K562 (cell line): ENCODE measurements around the gene HSD11B1L. TPM values are rescaled to one million over a fixed set of nuclear protein-coding genes. Genes with fewer than 3 reads are reported as not detected.
A peak's percentile ranks its signal among the peaks of the same experiment; 100 is the strongest.

ENCODE experiments used
- CBX3 ChIP-seq, 2 experiments: IDR thresholded peaks; 1 replicate in 1 of 2; 2 replicates in 1 of 2; pipeline ENCODE4 v1.6.1; 2012; ENCODE audit warnings: inconsistent platforms in 2 of 2, low read length in 2 of 2, borderline replicate concordance in 1 of 2, control low read depth in 1 of 2
- CXXC5 ChIP-seq: fragments of 250-450 bp; sonication (Bioruptor Pico); IDR thresholded peaks from 2 replicates; pipeline ENCODE4 v1.8.0; 2022; ENCODE audit warnings: inconsistent platforms, mild to moderate bottlenecking, moderate library complexity
- GTF2F1 ChIP-seq: IDR thresholded peaks from 2 replicates; pipeline ENCODE4 v1.6.1; 2011; ENCODE audit warnings: low read depth, low read length, improper control_type of control experiment
- HIVEP1 ChIP-seq: fragments of 250-450 bp; sonication (Bioruptor Pico); IDR thresholded peaks from 2 replicates; pipeline ENCODE4 v1.4.0; 2020; ENCODE audit warnings: mild to moderate bottlenecking
- MCM7 ChIP-seq, 2 experiments: fragments of 450-650 bp; IDR thresholded peaks; 2 replicates each; pipeline ENCODE4 v1.6.1; 2016 to 2018
- MIER1 ChIP-seq: fragments of 450-650 bp; IDR thresholded peaks from 2 replicates; pipeline ENCODE4 v1.6.1; 2016; ENCODE audit warnings: antibody characterized with exemption, mild to moderate bottlenecking, low read depth
- NCOA2 ChIP-seq, 2 experiments: fragments of 450-650 bp; IDR thresholded peaks; 2 replicates each; pipeline ENCODE4 v1.6.1; 2018; ENCODE audit warnings: mild to moderate bottlenecking in 2 of 2, moderate library complexity in 1 of 2; ENCODE audit not compliant: partially characterized antibody in 2 of 2
- POLR2AphosphoS2 ChIP-seq: IDR thresholded peaks from 2 replicates; pipeline ENCODE4 v1.6.1; 2012; ENCODE audit warnings: low read length, improper control_type of control experiment
- SMARCA5 ChIP-seq: fragments of 450-650 bp; IDR thresholded peaks from 2 replicates; pipeline ENCODE4 v1.6.1; 2016
- SRSF7 ChIP-seq: fragments of 200-400 bp; formaldehyde crosslinking; optimal IDR thresholded peaks from 2 replicates; pipeline ENCODE3; 2017; ENCODE audit warnings: mild to moderate bottlenecking, low read depth, low read length
- YY1 ChIP-seq, 3 experiments: IDR thresholded peaks; 2 replicates each; pipeline ENCODE4 v1.6.1; 2011; ENCODE audit warnings: low read length in 2 of 3, mild to moderate bottlenecking in 2 of 3, moderate library complexity in 2 of 3, borderline replicate concordance in 1 of 3, control low read depth in 1 of 3, low read depth in 1 of 3; ENCODE audit not compliant: insufficient read depth in 3 of 3, insufficient replicate concordance in 2 of 3, control insufficient read depth in 1 of 3, insufficient read length in 1 of 3; ENCODE audit errors: extremely low read depth in 1 of 3
- ZNF224 ChIP-seq: sonication (generic); formaldehyde crosslinking; IDR thresholded peaks from 2 replicates; pipeline ENCODE4 v1.8.0; 2022; ENCODE audit warnings: mild to moderate bottlenecking, missing genetic modification reagents
- ZNF75A ChIP-seq: fragments of 450-650 bp; formaldehyde crosslinking; IDR thresholded peaks from 2 replicates; pipeline ENCODE4 v1.4.0; 2020; ENCODE audit warnings: mild to moderate bottlenecking
- polyA plus RNA-seq, 8 experiments: library from polyadenylated mRNA; depleted of rRNA in 4 of 8; stranded (reverse) in 5 of 8; unstranded in 3 of 8; fragments of >200 nt; fragmentation: Nextera tagmentation in 2 of 8; fragmentation: Illumina TruSeq in 1 of 8; extraction: Ambion mirVana in 2 of 8; extraction: Trizol in 1 of 8; gene quantifications; 2 replicates each; pipeline versions ENCODE4 v1.2.1 to v1.2.3, GENCODE V29; 2011 to 2014; ENCODE audit warnings: inconsistent platforms in 1 of 8, missing spikeins in 1 of 8
- total RNA-seq, 7 experiments: library from RNA; depleted of rRNA in 6 of 7; stranded (reverse); fragments of >200 nt in 6 of 7; fragmentation: Illumina TruSeq in 2 of 7; extraction: Trizol in 2 of 7; gene quantifications; 2 replicates each; pipeline versions ENCODE4 v1.2.1 to v1.2.3, GENCODE V29; 2011 to 2021; ENCODE audit warnings: low replicate concordance in 1 of 7
- TF ChIP-seq, protein P1 (sequence below): fragments of 250-450 bp; sonication (Bioruptor Pico); IDR thresholded peaks from 2 replicates; pipeline ENCODE4 v1.5.0; 2022; ENCODE audit warnings: mild to moderate bottlenecking
- TF ChIP-seq, protein P2 (sequence below): fragments of 250-450 bp; sonication (Bioruptor Pico); IDR thresholded peaks from 2 replicates; pipeline ENCODE4 v1.4.0; 2020; ENCODE audit warnings: borderline replicate concordance
- TF ChIP-seq, protein P3 (sequence below): fragments of 450-650 bp; conservative IDR thresholded peaks from 2 replicates; pipeline ENCODE4 v1.6.1; 2016; ENCODE audit warnings: missing genetic modification characterization, low read depth, mild to moderate bottlenecking, missing compliant biosample characterization, moderate library complexity
- TF ChIP-seq, protein P4 (sequence below): fragments of 450-650 bp; conservative IDR thresholded peaks from 2 replicates; pipeline ENCODE4 v1.6.1; 2016; ENCODE audit warnings: missing genetic modification characterization, low read depth, mild to moderate bottlenecking, control low read depth, missing compliant biosample characterization
- TF ChIP-seq, protein P5 (sequence below): sonication (generic); formaldehyde crosslinking; IDR thresholded peaks from 2 replicates; pipeline ENCODE4 v1.9.0; 2022; ENCODE audit warnings: mild to moderate bottlenecking, missing genetic modification reagents
- TF ChIP-seq, protein P6 (sequence below): sonication (generic); formaldehyde crosslinking; IDR thresholded peaks from 2 replicates; pipeline ENCODE4 v1.8.1; 2023; ENCODE audit warnings: mild to moderate bottlenecking, missing genetic modification reagents

The HSD11B1L gene
- total and polyA plus RNA-seq, 9 of the 15 experiments (the other 6 are each of a cell fraction or from before 2014, with no cell fraction given) = 0.31 to 7.7 (median 2.3) TPM

DNA sequence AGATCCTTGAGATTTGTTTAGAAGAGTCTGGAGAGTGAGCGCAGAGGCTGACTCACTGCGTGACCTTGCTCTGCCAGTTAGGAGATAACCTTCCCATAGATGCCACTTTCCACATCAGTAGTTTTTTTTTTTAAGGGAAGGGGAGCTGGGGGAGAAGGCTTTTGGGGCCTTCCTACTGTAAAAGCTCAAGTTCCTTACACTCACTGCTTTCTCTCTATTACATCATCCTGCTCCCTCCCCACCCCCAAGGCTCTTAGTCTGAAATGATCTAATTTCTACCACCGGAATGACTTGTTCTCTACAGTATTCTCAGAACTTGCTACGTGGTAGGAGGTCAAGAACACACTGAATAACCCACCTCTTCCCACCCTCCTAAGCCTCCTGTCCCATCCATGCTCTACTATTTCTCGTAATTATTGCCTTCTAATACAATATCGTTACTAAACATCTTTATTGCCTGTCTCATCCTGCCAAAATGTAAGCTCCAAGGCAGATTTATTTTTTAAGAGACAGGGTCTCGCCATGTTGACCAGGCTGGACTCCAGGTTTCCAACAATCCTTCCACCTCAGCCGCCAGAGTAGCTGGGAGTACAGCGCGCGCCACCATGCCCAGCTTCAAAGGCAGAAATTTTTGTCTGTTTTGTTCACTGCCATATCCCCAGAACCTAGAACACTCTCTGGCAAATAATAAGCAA lies 37.9 kb downstream of the HSD11B1L start (continued):
- TF ChIP-seq POLR2AphosphoS2 (peak; percentile 92), NCOA2 (IDR thresholded peaks at IDR 0.05; ENCODE audit: partially characterized antibody in 2 of 2) (no peak), GTF2F1 (no peak), MIER1 (0 out of 2 replicates have a peak, but pooled peaks have one; percentile 13), SRSF7 (no peak), CXXC5 (CRISPR knock-in tag) (peak; percentile 66), HIVEP1 (CRISPR knock-in tag) (no peak), ZNF224 (CRISPR knock-in tag) (no peak), YY1 (IDR thresholded peaks at IDR 0.05; ENCODE audit: borderline replicate concordance in 1 of 3, control insufficient read depth in 1 of 3, extremely low read depth in 1 of 3, insufficient read depth in 3 of 3, insufficient read length in 1 of 3, insufficient replicate concordance in 2 of 3, low read depth in 1 of 3, low read length in 2 of 3) (no peak), CBX3 (IDR thresholded peaks at IDR 0.05; ENCODE audit: borderline replicate concordance in 1 of 2, low read length in 2 of 2) (no peak), SMARCA5 (no peak), ZNF75A (CRISPR knock-in tag) (no peak), MCM7 (IDR thresholded peaks at IDR 0.05) (no peak)
- TF ChIP-seq, protein P1, sequence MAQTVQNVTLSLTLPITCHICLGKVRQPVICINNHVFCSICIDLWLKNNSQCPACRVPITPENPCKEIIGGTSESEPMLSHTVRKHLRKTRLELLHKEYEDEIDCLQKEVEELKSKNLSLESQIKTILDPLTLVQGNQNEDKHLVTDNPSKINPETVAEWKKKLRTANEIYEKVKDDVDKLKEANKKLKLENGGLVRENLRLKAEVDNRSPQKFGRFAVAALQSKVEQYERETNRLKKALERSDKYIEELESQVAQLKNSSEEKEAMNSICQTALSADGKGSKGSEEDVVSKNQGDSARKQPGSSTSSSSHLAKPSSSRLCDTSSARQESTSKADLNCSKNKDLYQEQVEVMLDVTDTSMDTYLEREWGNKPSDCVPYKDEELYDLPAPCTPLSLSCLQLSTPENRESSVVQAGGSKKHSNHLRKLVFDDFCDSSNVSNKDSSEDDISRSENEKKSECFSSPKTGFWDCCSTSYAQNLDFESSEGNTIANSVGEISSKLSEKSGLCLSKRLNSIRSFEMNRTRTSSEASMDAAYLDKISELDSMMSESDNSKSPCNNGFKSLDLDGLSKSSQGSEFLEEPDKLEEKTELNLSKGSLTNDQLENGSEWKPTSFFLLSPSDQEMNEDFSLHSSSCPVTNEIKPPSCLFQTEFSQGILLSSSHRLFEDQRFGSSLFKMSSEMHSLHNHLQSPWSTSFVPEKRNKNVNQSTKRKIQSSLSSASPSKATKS (CRISPR knock-in tag) = no peak
- TF ChIP-seq, protein P2, sequence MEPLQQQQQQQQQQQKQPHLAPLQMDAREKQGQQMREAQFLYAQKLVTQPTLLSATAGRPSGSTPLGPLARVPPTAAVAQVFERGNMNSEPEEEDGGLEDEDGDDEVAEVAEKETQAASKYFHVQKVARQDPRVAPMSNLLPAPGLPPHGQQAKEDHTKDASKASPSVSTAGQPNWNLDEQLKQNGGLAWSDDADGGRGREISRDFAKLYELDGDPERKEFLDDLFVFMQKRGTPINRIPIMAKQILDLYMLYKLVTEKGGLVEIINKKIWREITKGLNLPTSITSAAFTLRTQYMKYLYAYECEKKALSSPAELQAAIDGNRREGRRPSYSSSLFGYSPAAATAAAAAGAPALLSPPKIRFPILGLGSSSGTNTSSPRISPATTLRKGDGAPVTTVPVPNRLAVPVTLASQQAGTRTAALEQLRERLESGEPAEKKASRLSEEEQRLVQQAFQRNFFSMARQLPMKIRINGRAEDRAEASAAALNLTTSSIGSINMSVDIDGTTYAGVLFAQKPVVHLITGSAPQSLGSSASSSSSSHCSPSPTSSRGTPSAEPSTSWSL = no peak
- TF ChIP-seq, protein P3, sequence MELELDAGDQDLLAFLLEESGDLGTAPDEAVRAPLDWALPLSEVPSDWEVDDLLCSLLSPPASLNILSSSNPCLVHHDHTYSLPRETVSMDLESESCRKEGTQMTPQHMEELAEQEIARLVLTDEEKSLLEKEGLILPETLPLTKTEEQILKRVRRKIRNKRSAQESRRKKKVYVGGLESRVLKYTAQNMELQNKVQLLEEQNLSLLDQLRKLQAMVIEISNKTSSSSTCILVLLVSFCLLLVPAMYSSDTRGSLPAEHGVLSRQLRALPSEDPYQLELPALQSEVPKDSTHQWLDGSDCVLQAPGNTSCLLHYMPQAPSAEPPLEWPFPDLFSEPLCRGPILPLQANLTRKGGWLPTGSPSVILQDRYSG = no peak
- TF ChIP-seq, protein P4, sequence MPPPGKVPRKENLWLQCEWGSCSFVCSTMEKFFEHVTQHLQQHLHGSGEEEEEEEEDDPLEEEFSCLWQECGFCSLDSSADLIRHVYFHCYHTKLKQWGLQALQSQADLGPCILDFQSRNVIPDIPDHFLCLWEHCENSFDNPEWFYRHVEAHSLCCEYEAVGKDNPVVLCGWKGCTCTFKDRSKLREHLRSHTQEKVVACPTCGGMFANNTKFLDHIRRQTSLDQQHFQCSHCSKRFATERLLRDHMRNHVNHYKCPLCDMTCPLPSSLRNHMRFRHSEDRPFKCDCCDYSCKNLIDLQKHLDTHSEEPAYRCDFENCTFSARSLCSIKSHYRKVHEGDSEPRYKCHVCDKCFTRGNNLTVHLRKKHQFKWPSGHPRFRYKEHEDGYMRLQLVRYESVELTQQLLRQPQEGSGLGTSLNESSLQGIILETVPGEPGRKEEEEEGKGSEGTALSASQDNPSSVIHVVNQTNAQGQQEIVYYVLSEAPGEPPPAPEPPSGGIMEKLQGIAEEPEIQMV (tag) = no peak
- TF ChIP-seq, protein P5, sequence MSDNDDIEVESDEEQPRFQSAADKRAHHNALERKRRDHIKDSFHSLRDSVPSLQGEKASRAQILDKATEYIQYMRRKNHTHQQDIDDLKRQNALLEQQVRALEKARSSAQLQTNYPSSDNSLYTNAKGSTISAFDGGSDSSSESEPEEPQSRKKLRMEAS = no peak
- TF ChIP-seq, protein P6, sequence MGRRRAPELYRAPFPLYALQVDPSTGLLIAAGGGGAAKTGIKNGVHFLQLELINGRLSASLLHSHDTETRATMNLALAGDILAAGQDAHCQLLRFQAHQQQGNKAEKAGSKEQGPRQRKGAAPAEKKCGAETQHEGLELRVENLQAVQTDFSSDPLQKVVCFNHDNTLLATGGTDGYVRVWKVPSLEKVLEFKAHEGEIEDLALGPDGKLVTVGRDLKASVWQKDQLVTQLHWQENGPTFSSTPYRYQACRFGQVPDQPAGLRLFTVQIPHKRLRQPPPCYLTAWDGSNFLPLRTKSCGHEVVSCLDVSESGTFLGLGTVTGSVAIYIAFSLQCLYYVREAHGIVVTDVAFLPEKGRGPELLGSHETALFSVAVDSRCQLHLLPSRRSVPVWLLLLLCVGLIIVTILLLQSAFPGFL (CRISPR knock-in tag) = no peak
